H1 (cell line): ENCODE measurements around the gene WWC2. TPM values are rescaled to one million over a fixed set of nuclear protein-coding genes. Genes with fewer than 3 reads are reported as not detected.

ENCODE experiments used
- E2F6 ChIP-seq: IDR thresholded peaks from 2 replicates; pipeline ENCODE4 v1.6.1; 2012; ENCODE audit warnings: inconsistent platforms
- HDAC6 ChIP-seq: IDR thresholded peaks from one replicate; pipeline ENCODE4 v1.7.1; 2012; ENCODE audit warnings: low read depth, mild to moderate bottlenecking, inconsistent platforms, low read length, moderate library complexity
- MAX ChIP-seq: IDR thresholded peaks from 2 replicates; pipeline ENCODE4 v1.6.1; 2012; ENCODE audit warnings: inconsistent platforms
- USF2 ChIP-seq: IDR thresholded peaks from 2 replicates; pipeline ENCODE4 v1.6.1; 2011; ENCODE audit warnings: low read length, improper control_type of control experiment
- polyA plus RNA-seq, 7 experiments: library from polyadenylated mRNA; depleted of rRNA in 3 of 7; stranded (reverse) in 5 of 7; unstranded in 2 of 7; fragments of >200 nt in 5 of 7; fragments of 200-250 nt in 2 of 7; gene quantifications; 1 replicate in 5 of 7; 2 replicates in 1 of 7; 4 replicates in 1 of 7; pipeline versions ENCODE4 v1.2.1 to v1.2.3, GENCODE V29; 2011 to 2013; ENCODE audit warnings: missing spikeins in 2 of 7, mixed read lengths in 2 of 7
- total RNA-seq: library from RNA; stranded (reverse); fragmentation: NEBNext Ultra II Directional; extraction: Animal tissue kit (Norgen Biotek cat#: 25700); gene quantifications from 2 replicates; pipeline ENCODE4 v1.2.1, GENCODE V29; 2021

Gene WWC2
- total and polyA plus RNA-seq, 2 of the 8 experiments (the other 6 are each of a cell fraction or from before 2014, with no cell fraction given): 17.6 to 135 TPM

- TF ChIP-seq USF2 (no peak), E2F6 (no peak), HDAC6 (no peak), MAX (no peak)
- TF ChIP-seq, all 59 proteins: peak for 0
Observed at GRCh38 chr4:183248201-183248600, 149.1 kb downstream of the WWC2 start (continued).
